Osteoblast (primary cell): Measurements from ENCODE around the gene HAUS8. TPM values are rescaled to one million over a fixed set of nuclear protein-coding genes. Genes with fewer than 3 reads are reported as not detected.

Experiments used
- DNase-seq: peaks from one replicate; pipeline ENCODE4 v3.0.0; 2011; ENCODE audit warnings: low spot score, mixed read lengths; ENCODE audit not compliant: insufficient read length; ENCODE audit errors: missing footprints
- H2AFZ ChIP-seq: 2 replicates; pipeline ENCODE4 v1.6.0; 2011; ENCODE audit warnings: mild to moderate bottlenecking, low read length
- H3K27ac ChIP-seq: 2 replicates; pipeline ENCODE4 v1.5.1; 2011; ENCODE audit warnings: mild to moderate bottlenecking, low read depth, low read length, moderate library complexity
- H3K27me3 ChIP-seq: 2 replicates; pipeline ENCODE4 v1.6.0; 2012; ENCODE audit warnings: mild to moderate bottlenecking, control low read depth, inconsistent platforms, low read length, moderate library complexity; ENCODE audit not compliant: insufficient read depth
- H3K36me3 ChIP-seq: 2 replicates; pipeline ENCODE4 v1.5.1; 2011; ENCODE audit warnings: mild to moderate bottlenecking, low read length, control low read depth, moderate library complexity; ENCODE audit not compliant: insufficient read depth
- H3K4me1 ChIP-seq: 2 replicates; pipeline ENCODE4 v1.5.1; 2011; ENCODE audit warnings: mild to moderate bottlenecking, low read length, control low read depth, moderate library complexity; ENCODE audit not compliant: insufficient read depth
- H3K4me2 ChIP-seq: 2 replicates; pipeline ENCODE4 v1.6.0; 2011; ENCODE audit warnings: mild to moderate bottlenecking, low read length; ENCODE audit not compliant: insufficient read depth
- H3K4me3 ChIP-seq: fragments of 200-600 bp; sonication (generic); 3 replicates; pipeline ENCODE4 v1.5.1; 2012; ENCODE audit warnings: mild to moderate bottlenecking, low read length, inconsistent platforms; ENCODE audit not compliant: insufficient read depth
- H3K79me2 ChIP-seq: 2 replicates; pipeline ENCODE4 v1.6.0; 2012; ENCODE audit warnings: mild to moderate bottlenecking, low read length, control low read depth, inconsistent platforms; ENCODE audit not compliant: insufficient read depth
- H3K9me3 ChIP-seq: 2 replicates; pipeline ENCODE4 v1.5.1; 2011; ENCODE audit warnings: low read depth, low read length, control low read depth
- H4K20me1 ChIP-seq: 2 replicates; pipeline ENCODE4 v1.6.0; 2012; ENCODE audit warnings: mild to moderate bottlenecking, low read length, control low read depth; ENCODE audit not compliant: insufficient read depth
- total RNA-seq: library from RNA; depleted of rRNA; stranded (reverse); fragments of >200 nt; gene quantifications from 2 replicates; pipeline ENCODE4 v1.2.3, GENCODE V29; 2012
- TF ChIP-seq, protein P1 (sequence below): IDR thresholded peaks from 2 replicates; pipeline ENCODE4 v1.5.1; 2011; ENCODE audit warnings: mild to moderate bottlenecking, low read depth, low read length, moderate library complexity; ENCODE audit errors: extremely low read depth

HAUS8 gene
- total RNA-seq, 1 donor, result 1.8 TPM

DNA sequence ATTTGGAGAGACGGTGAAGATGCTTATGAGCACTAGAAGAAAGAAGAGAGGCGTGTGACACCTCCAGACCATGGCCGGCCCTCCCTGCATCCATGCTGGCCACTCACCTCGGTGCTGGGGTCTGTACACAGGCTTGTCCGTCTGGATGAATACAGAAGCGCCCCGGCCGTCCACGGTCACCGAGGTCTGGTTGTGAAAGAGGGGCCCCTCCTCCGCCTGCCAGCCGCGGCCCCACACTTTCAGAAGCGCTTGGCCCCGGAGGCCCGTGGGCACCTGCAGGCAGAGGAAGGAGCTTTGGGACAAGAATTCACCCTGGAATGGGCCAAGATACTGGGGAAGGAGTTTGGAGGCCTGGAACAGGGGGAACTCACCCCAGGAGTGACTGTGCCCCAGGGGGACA lies 63.8 kb downstream of the HAUS8 start:
- no peak for DNase-seq

DNA sequence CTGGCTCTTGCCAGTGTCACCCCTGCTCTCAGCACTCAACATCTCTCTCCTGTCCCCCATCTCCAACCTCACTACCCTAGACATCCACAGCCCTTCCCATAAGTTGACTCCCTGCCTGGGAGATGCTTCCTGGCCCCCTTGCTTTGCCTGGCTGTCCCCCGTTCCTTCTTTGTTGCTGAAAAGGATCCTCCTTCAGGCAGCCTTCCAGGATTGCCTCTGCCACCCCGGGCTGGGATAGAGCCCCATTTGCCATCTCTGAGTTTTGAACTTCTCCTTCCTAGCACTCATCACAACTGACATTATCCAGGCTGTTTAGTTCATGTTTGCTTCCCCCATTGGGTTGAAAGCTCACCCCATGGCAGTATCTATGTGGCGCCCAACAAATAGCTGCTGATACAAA lies 68.7 kb downstream of the HAUS8 start:
- no peaks in the 10 kb centered on the region for H4K20me1 ChIP-seq
- H3K4me2 ChIP-seq, result no peak overlapping the region
- no peak overlapping the region for H2AFZ ChIP-seq
- H3K27me3 ChIP-seq, result no peaks in the 10 kb centered on the region
- H3K9me3 ChIP-seq, result no peaks in the 10 kb centered on the region
- no peaks in the 10 kb centered on the region for H3K4me1 ChIP-seq
- no peaks in the 10 kb centered on the region for H3K36me3 ChIP-seq
- DNase-seq, result no peak
- TF ChIP-seq, protein P1, sequence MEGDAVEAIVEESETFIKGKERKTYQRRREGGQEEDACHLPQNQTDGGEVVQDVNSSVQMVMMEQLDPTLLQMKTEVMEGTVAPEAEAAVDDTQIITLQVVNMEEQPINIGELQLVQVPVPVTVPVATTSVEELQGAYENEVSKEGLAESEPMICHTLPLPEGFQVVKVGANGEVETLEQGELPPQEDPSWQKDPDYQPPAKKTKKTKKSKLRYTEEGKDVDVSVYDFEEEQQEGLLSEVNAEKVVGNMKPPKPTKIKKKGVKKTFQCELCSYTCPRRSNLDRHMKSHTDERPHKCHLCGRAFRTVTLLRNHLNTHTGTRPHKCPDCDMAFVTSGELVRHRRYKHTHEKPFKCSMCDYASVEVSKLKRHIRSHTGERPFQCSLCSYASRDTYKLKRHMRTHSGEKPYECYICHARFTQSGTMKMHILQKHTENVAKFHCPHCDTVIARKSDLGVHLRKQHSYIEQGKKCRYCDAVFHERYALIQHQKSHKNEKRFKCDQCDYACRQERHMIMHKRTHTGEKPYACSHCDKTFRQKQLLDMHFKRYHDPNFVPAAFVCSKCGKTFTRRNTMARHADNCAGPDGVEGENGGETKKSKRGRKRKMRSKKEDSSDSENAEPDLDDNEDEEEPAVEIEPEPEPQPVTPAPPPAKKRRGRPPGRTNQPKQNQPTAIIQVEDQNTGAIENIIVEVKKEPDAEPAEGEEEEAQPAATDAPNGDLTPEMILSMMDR, result no peak
- no peak overlapping the region for H3K27ac ChIP-seq
- no peaks in the 10 kb centered on the region for H3K79me2 ChIP-seq
- no peak overlapping the region for H3K4me3 ChIP-seq

More for the DNA sequence above, 63.8 kb downstream of the HAUS8 start:
- no peak overlapping the region for H3K4me2 ChIP-seq
- no peaks in the 10 kb centered on the region for H3K4me1 ChIP-seq
- no peak overlapping the region for H2AFZ ChIP-seq
- no peak overlapping the region for H3K27ac ChIP-seq
- no peaks in the 10 kb centered on the region for H3K79me2 ChIP-seq
- H3K36me3 ChIP-seq, result no peaks in the 10 kb centered on the region
- H3K4me3 ChIP-seq, result no peak overlapping the region
- TF ChIP-seq, protein P1, result no peak
- H3K27me3 ChIP-seq, result peaks cover 8% of the 10 kb centered on the region
- H4K20me1 ChIP-seq, result no peaks in the 10 kb centered on the region
- H3K9me3 ChIP-seq, result no peaks in the 10 kb centered on the region

DNA sequence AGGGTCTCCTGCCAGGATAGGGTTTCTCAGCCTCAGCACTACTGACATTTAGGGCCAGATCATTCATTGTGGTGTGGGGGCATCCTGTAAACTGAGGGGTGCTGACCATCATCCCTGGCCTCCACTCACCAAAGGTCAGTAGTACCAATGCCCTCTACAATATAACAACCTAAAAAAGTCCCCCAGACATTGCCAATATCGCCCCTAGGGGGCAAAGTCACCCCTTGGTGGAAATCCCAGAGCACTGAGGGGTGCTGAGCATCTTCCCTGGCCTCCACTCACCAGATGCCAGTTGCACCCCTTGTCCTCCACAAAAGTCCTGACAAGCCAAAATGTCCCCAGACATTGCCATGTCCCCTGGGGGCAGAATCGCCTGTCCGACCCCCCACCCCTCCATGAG lies 70.3 kb downstream of the HAUS8 start:
- Histone ChIP-seq H3K4me1 (no peaks in the 10 kb centered on the region), H3K79me2 (no peaks in the 10 kb centered on the region), H3K4me3 (no peak overlapping the region), H4K20me1 (no peaks in the 10 kb centered on the region), H3K4me2 (no peak overlapping the region), H3K27ac (no peak overlapping the region), H2AFZ (no peak overlapping the region), H3K36me3 (no peaks in the 10 kb centered on the region), H3K9me3 (no peaks in the 10 kb centered on the region), H3K27me3 (no peaks in the 10 kb centered on the region)
- no peak for DNase-seq
- TF ChIP-seq, protein P1, result peak; percentile 5

DNA sequence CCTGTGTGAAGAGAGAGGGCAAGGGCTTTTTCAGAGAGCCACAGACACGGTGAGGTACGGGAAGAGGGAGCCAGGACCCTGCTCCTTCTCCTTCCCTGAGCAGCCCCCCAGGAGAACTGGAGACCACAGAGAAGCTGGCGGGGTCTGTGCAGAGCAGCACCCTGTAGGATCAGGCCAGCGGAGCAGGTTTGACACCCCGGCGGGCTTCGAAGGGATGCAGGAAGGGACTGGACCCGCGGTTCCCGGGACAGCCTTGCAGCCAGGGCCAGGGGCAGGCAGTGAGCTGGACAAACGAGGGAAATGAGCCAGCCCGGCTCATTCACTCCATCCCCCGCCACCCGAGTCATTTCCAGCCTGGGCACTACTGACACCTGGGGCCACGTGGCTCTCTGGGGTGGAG lies 70.9 kb downstream of the HAUS8 start:
- no peaks in the 10 kb centered on the region for H4K20me1 ChIP-seq
- no peak for DNase-seq
- TF ChIP-seq, protein P1, result no peak
- no peak overlapping the region for H2AFZ ChIP-seq
- no peak overlapping the region for H3K4me2 ChIP-seq
- no peaks in the 10 kb centered on the region for H3K79me2 ChIP-seq
- H3K27me3 ChIP-seq, result no peaks in the 10 kb centered on the region
- H3K4me3 ChIP-seq, result no peak overlapping the region
- H3K36me3 ChIP-seq, result no peaks in the 10 kb centered on the region
- H3K4me1 ChIP-seq, result no peaks in the 10 kb centered on the region
- H3K27ac ChIP-seq, result no peak overlapping the region
- no peaks in the 10 kb centered on the region for H3K9me3 ChIP-seq
